Activated CD4-positive, alpha-beta memory T cell treated with anti-CD3 and anti-CD28 coated beads, Interleukin-2, amount 10 ng/mL, durations not matched to agents 7 days and 5 days (primary cell): Measurements from ENCODE around the gene LYL1. TPM values are rescaled to one million over a fixed set of nuclear protein-coding genes. Genes with fewer than 3 reads are reported as not detected.

Experiments
- CTCF ChIA-PET: fragments of 350-600 bp; sonication (Branson Sonifier 250); formaldehyde crosslinking; loops from one replicate; lab custom pipeline; 2021; ENCODE audit warnings: antibody characterized with exemption, inconsistent platforms; lab: Charles Lee
- POLR2A ChIA-PET: fragments of 350-600 bp; sonication (Branson Sonifier 250); formaldehyde crosslinking; loops from one replicate; lab custom pipeline; 2021; ENCODE audit warnings: antibody characterized with exemption; lab: Charles Lee
- DNase-seq: peaks from one replicate; pipeline ENCODE4 v3.0.0-alpha.2; 2020
- H3K27ac Mint-ChIP-seq: one replicate; pipeline ENCODE4 v1.8.0; 2021; ENCODE audit warnings: mild to moderate bottlenecking, mixed read lengths
- H3K27me3 Mint-ChIP-seq: one replicate; pipeline ENCODE4 v1.8.0; 2021; ENCODE audit warnings: mixed read lengths
- H3K36me3 Mint-ChIP-seq: one replicate; pipeline ENCODE4 v1.8.0; 2021; ENCODE audit warnings: low read depth, mixed read lengths
- H3K4me1 Mint-ChIP-seq: one replicate; pipeline ENCODE4 v1.8.0; 2021; ENCODE audit warnings: mixed read lengths
- H3K4me3 Mint-ChIP-seq: one replicate; pipeline ENCODE4 v1.8.0; 2021; ENCODE audit warnings: mild to moderate bottlenecking, mixed read lengths
- H3K9me3 Mint-ChIP-seq: one replicate; pipeline ENCODE4 v1.8.0; 2021; ENCODE audit warnings: mixed read lengths
- total RNA-seq, 2 experiments: library from RNA; stranded (reverse); gene quantifications; one replicate each; pipeline ENCODE4 v1.2.3, GENCODE V29; 2021

The LYL1 gene
- total RNA-seq, 2 experiments from 2014 or later = 5.7 to 6.2 TPM

DNA sequence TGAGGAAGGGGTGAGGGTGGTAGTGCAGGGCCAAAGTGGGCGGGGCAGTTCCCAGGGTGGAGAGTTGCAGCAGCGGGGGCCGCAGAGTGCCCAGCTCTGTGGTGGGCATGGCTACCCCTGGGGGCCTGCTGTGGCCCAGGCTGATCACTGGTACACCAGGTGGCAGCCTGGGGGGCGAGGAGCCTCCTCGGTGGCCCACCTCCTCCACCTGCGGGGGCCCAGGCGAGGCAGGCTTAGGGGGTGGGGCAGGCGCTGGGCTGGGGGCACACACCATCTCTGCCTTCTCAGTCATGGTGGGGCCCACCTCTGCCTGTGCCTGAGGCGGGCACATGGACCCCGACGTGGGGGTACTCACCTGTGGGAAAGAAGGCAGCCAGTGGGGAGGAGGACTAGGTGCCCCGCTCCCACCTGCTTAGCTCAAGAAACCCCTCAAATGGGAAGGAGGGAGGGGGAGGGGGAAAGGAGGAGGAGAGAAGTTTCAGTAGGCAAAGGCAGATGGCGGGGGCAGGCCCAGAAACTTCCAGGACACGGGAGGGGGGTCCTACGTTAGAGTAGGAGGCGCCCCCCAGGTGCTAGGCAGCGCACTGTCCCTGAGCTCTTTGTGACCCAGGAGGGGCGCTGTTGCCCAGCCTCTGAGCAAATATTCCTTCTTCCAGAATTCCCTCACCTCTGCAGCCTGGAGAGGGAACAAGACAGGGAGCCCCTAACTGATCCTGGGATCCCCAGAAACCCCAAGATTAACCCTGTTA lies 1.6 kb downstream of the LYL1 start:
- CTCF ChIA-PET = interaction anchor here (0.6 to 0.9 kb wide), 3 partner anchors 48 to 124 kb away, joined by 3 to 5 read pairs (median 3); no protein-coding TSS in a partner anchor
- Mint-ChIP-seq H3K9me3 (peaks cover 4% of the 10 kb centered on the region), H3K27me3 (peaks cover 21% of the 10 kb centered on the region), H3K36me3 (peaks cover 11% of the 10 kb centered on the region), H3K4me1 (peaks cover 62% of the 10 kb centered on the region), H3K27ac (no peak overlapping the region), H3K4me3 (peak overlapping the region; percentile 63)
- no peak for DNase-seq
- POLR2A ChIA-PET = interaction anchor here (0.8 to 2.1 kb wide), 8 partner anchors 17 to 237 kb away, joined by 3 to 16 read pairs (median 8); partner anchors contain the start of genes IER2, NACC1 and STX10

DNA sequence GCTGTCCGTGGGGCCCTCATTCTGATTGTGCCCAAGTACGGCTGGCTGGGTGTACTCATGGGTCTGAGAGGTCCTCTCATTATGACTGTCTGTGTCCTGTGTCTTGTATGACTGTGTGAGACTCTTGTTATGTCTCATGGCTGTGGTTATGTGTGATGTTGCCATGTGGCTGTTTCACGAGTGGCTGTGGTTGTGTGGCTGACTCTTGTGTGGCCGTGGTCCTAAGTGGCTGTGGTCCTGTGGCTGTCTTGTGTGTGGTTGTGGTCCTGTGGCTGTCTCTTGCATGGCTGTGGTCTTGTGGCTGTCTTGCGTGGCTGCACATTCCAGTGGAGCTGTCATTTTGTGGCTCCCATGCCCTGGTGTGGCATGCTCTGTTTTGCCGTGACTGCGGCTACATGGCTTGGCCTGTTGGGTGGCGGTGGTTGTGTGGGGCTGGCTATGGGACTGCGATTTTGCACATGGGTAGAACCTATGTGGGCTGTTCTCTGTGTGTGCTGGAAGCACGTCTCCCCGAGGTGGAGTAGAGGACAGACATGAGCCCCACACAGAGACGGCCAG lies 2.5 kb downstream of the LYL1 start:
- Mint-ChIP-seq H3K36me3 (peaks cover 11% of the 10 kb centered on the region), H3K4me3 (peak overlapping the region; percentile 66), H3K27ac (peak overlapping the region; percentile 91), H3K9me3 (peaks cover 4% of the 10 kb centered on the region), H3K27me3 (peaks cover 25% of the 10 kb centered on the region), H3K4me1 (peaks cover 63% of the 10 kb centered on the region)
- CTCF ChIA-PET = interaction anchor here (0.6 to 1.3 kb wide), 4 partner anchors 49 to 215 kb away, joined by 3 read pairs; no protein-coding TSS in a partner anchor
- POLR2A ChIA-PET = interaction anchor here (0.6 to 2.1 kb wide), 17 partner anchors 18 to 308 kb away, joined by 3 to 16 read pairs (median 4); partner anchors contain the start of genes FARSA, IER2, NACC1 and STX10
- DNase-seq = peak; percentile 86

DNA sequence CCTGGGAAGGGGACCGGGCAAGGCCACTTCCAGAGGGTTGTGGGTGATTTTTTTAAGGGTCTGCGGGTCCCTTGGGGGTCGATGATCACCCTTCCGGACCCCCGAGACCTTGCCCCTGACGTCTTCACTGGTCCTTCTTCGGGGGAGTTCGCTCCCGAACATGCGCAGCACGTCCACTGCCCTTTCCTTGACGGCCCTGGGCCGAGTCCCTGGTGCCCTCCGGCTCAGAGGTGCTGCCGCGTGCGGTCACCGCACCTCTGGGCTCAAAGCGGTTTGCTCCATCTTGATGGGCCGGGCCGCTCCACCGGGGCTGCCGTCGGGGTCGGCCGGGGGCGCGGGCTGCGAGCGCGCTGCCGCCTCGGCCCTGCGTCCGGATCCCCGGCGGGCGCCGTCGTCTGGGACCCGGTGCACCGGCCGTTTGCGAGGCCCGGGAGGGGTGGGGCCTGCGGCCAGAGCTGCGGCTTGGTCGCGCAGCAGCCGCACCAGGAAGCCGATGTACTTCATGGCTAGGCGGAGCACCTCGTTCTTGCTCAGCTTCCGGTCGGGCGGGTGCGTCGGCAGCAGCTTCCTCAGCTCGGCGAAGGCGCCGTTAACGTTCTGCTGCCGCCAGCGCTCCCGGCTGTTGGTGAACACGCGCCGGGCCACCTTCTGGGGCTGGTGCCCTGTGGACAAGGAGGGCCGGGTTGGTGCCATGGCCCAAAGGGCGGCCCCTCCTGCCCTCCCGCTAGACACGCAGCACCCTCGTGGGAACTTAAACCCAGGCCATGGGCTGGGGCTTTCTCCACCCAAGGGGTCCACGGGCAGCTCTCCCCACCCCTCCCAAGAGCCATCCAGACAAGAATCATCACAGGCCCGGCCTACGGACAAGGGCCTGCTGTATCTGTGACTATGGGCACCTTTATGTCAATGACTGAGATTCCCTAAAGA lies 3.3 kb downstream of the LYL1 start:
- H3K9me3 Mint-ChIP-seq = peaks cover 4% of the 10 kb centered on the region
- H3K27me3 Mint-ChIP-seq = peaks cover 31% of the 10 kb centered on the region
- peaks cover 8% of the 10 kb centered on the region for H3K36me3 Mint-ChIP-seq
- peak overlapping the region; percentile 66 for H3K4me3 Mint-ChIP-seq
- ChIA-PET POLR2A (interaction anchor here (0.6 to 2.1 kb wide), 18 partner anchors 16 to 307 kb away, joined by 3 to 16 read pairs (median 4); partner anchors contain the start of genes FARSA and NACC1), CTCF (interaction anchor here (0.6 to 1.3 kb wide), 4 partner anchors 50 to 214 kb away, joined by 3 to 4 read pairs (median 3); no protein-coding TSS in a partner anchor)
- peak overlapping the region; percentile 91 for H3K27ac Mint-ChIP-seq
- peak; percentile 86 for DNase-seq
- peaks cover 63% of the 10 kb centered on the region for H3K4me1 Mint-ChIP-seq

DNA sequence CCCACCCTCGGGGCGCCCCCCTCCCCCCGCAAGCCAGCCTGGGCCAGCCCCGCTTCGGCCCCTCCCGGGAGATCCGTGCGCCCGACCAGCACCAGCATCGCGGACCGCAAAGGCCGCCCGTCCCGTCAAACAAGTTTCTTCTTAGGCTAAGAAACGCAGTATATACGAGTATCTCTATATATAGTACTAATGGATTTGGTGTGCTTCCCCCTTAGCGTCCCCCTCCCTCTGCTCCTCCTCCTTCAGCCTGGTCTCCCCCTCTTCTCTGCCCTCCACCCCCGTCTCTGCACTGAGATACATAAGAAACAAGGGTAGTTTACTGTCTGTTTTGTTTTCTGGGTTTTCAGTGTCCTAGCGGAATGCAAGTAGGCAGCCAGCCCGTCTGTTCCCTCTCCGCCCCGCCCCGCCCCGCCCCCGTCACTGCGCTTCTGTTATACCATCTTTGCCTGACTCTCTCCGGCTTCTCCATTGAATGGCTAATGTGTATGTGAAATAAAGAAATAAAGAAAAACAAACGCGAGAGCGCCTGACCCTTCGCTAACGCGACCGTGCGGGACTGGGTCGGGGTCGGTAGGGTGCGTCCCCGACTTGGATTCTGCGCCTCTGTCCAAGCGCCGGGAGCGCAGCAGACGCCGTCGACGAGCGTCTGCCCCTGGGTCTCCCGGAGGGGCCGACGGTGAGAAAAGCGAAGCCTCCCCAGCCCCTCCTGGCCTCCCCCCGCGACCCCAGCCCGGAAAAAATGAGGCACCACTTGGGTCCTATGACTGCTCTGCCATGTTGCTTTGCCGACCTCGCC lies 4.2 kb downstream of the LYL1 start:
- Mint-ChIP-seq H3K4me3 (peak overlapping the region; percentile 65), H3K27me3 (peaks cover 34% of the 10 kb centered on the region), H3K27ac (peak overlapping the region; percentile 81), H3K9me3 (peaks cover 4% of the 10 kb centered on the region), H3K36me3 (peaks cover 8% of the 10 kb centered on the region), H3K4me1 (peaks cover 63% of the 10 kb centered on the region)
- DNase-seq = peak; percentile 30
- POLR2A ChIA-PET = interaction anchor here (1.1 to 2.1 kb wide), 3 partner anchors 54 to 165 kb away, joined by 3 to 16 read pairs (median 4); partner anchors contain the start of gene FARSA
- CTCF ChIA-PET = no interaction called here

DNA sequence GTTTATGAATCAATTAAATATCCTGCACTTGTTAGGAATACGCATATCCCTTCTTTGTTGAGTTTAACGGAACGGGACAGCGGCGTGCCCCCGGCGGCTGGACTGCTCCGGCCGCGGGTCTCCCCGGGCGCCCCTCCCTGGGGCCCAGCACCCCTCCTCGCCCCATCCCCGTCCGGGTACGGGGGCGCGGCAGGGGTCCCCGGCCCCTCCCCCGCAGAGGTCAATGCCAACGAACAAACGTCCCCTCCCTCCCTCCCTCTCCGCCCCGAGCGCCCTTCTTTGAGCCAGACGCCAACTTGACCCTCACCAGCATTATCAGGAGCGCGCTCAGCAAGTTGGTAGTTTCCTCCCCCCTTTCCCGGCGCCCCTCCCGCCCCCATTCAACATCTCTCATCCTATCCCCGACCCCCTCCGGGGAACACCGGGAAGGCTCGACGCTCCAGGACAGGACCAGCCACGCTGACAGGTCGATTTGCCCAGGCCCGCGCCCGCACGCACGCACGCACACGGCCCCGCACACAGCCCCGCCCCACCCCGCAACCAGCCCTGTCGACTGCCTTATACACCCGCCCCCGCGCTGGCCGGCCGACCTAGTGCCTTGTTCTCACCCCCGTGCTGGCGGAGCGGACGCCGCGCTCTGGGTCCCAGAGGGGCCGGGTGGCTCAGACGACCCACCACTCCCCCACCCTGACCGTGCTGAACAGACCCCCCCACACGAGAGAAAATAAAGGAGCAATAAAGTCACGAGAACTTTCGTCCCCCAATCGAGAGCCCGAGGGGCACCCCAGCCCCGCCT lies 5.0 kb downstream of the LYL1 start:
- peak overlapping the region; percentile 41 for H3K4me3 Mint-ChIP-seq
- H3K36me3 Mint-ChIP-seq = peaks cover 8% of the 10 kb centered on the region
- peaks cover 34% of the 10 kb centered on the region for H3K27me3 Mint-ChIP-seq
- no peak overlapping the region for H3K27ac Mint-ChIP-seq
- peaks cover 4% of the 10 kb centered on the region for H3K9me3 Mint-ChIP-seq
- ChIA-PET CTCF (interaction anchor here (0.9 to 4.4 kb wide), 2 partner anchors 120 to 212 kb away, joined by 3 to 67 read pairs; no protein-coding TSS in a partner anchor), POLR2A (interaction anchor here (2.3 kb wide), 1 partner anchor 55 kb away, joined by 8 read pairs; no protein-coding TSS in a partner anchor)
- H3K4me1 Mint-ChIP-seq = peaks cover 57% of the 10 kb centered on the region
- no peak for DNase-seq

DNA sequence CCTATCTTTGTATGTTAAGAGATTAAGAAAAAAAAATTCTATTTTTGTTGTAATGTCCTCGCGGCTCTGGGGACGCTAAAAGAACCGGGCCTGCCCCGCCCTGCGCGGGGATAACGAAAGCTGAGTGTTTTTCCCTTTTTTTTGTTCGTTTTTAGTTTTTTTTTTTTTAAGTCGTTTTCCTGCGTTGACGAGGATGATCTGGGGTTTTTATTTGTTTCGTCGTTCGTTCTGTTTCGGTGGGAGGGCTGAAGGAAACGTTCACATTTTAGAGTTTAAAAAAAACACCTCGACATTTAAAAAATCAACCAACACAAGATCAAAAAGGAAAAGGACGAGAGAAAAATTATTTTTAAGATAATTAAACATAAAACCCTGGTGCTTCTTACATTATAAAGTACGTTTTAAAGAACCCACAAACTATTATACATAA lies 5.6 kb downstream of the LYL1 start:
- no peak for DNase-seq
- Mint-ChIP-seq H3K27me3 (peaks cover 34% of the 10 kb centered on the region), H3K27ac (peak overlapping the region; percentile 12), H3K4me1 (peaks cover 54% of the 10 kb centered on the region), H3K36me3 (peaks cover 8% of the 10 kb centered on the region), H3K4me3 (peak overlapping the region; percentile 45), H3K9me3 (peaks cover 4% of the 10 kb centered on the region)
- ChIA-PET POLR2A (interaction anchor here (2.3 kb wide), 1 partner anchor 56 kb away, joined by 8 read pairs; no protein-coding TSS in a partner anchor), CTCF (interaction anchor here (0.9 to 4.4 kb wide), 3 partner anchors 36 to 212 kb away, joined by 3 to 67 read pairs (median 3); no protein-coding TSS in a partner anchor)

DNA sequence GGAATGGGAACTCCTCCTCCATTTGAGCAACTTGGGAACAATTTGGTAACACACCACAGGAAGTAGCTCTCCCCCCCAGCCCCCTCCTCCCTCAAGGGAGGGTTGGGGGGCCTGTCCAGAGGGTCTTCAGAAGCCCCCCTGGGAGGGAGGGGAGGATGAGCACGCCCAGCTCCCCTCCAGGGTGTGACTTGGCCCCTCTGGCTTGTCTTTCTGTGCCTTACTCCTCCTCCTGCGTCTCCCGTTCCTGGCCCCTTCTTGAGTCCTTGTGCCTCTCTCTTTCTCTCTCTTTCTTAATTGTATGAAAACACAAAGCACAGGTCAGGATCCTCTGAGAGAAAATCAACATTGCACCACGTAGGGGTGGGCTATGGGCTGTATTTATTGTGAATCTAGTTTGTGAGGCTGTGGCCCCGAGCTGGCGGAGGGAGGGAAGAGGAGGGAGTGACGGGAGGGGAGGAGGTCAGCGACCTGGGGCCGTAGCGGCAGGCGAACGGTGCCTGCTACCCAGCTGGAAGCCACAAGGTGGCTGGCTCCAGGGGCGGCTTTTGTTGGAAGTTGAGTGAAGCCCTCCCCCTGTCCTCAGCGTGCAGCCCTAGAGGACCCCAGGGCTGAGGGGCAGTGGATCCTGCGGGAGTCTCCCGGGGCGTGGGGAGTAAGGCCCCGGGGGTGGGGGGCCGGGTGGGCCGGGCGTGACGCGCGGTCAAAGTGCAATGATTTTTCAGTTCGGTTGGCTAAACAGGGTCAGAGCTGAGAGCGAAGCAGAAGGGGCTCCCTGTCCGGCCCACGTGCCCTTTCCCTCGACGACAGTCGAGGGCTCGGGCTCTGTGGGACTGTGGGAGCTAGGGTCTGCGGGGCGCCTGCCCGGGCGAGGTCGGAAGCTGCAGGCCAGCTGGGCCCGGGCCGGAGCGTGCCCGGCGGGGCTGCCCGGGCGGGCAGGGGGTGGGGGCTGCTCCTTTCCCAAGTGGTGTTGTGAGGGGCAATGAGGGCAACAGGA lies 6.4 kb downstream of the LYL1 start:
- DNase-seq = peak; percentile 22
- POLR2A ChIA-PET = interaction anchor here (1.1 to 2.3 kb wide), 2 partner anchors 57 to 130 kb away, joined by 3 to 8 read pairs; no protein-coding TSS in a partner anchor
- CTCF ChIA-PET = interaction anchor here (0.6 to 4.4 kb wide), 7 partner anchors 9 to 211 kb away, joined by 3 to 67 read pairs (median 3); no protein-coding TSS in a partner anchor
- H3K36me3 Mint-ChIP-seq = peaks cover 8% of the 10 kb centered on the region
- no peak overlapping the region for H3K27ac Mint-ChIP-seq
- no peak overlapping the region for H3K4me3 Mint-ChIP-seq
- H3K9me3 Mint-ChIP-seq = peaks cover 4% of the 10 kb centered on the region
- peaks cover 34% of the 10 kb centered on the region for H3K27me3 Mint-ChIP-seq
- peaks cover 47% of the 10 kb centered on the region for H3K4me1 Mint-ChIP-seq

DNA sequence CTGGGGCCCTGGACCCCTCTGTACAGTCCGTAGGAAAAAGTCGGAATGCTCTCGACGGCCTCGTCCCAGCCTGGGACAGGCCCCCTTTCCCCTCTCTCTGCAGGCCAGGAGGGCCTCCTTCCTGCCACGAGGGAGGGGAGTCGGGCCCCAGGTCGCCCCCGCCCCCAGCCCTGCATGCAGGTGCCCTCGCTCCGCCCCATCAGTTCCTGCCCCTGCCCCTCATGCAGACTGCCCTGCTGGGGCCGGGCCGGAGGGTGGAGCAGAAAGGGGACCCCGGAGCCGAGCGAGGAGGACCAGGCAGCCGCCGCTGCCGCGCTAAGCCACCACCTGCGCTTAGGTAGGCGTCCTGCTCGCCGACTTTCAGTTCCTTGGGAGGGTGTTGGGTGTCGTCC lies 7.3 kb downstream of the LYL1 start:
- ChIA-PET POLR2A (interaction anchor here (1.1 to 2.3 kb wide), 3 partner anchors 34 to 130 kb away, joined by 3 to 8 read pairs (median 4); no protein-coding TSS in a partner anchor), CTCF (interaction anchor here (1.3 to 4.4 kb wide), 8 partner anchors 9 to 130 kb away, joined by 3 to 67 read pairs (median 8); no protein-coding TSS in a partner anchor)
- peaks cover 4% of the 10 kb centered on the region for H3K9me3 Mint-ChIP-seq
- H3K4me1 Mint-ChIP-seq = peaks cover 44% of the 10 kb centered on the region
- no peak overlapping the region for H3K27ac Mint-ChIP-seq
- peaks cover 34% of the 10 kb centered on the region for H3K27me3 Mint-ChIP-seq
- H3K4me3 Mint-ChIP-seq = no peak overlapping the region
- no peak for DNase-seq
- H3K36me3 Mint-ChIP-seq = peaks cover 8% of the 10 kb centered on the region

DNA sequence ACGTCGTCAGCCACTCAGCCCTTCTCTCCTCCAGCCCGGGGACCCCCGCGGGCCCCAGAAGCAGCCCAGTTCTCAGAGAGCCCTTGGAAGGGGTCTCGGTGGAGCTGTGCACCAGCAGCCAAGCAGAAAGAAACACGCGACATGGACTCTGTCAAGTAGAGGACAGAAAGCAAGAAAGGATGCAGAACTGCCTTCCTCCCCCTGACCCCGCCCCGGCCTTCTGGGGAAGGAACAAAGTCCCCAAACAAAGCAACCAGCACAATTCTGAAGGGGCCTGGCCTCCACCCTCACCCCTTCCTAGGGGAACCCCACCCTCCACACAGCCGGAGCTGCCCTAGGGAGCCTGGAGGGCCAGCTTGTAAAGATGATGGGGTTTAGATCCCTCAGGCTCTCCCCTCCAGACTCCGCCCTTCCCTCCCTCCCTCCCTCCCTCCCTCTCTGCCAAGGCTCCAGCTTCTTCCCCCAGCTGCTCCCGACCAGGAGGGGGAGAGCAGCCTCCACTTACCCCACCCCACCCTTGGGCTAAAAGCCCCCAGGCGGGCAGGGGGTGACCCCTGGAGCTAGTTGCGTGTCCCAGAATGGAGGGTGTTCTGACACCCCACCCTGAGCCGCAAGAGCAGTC lies 7.8 kb downstream of the LYL1 start:
- ChIA-PET POLR2A (interaction anchor here (0.9 to 2.3 kb wide), 4 partner anchors 34 to 118 kb away, joined by 3 to 8 read pairs (median 4); no protein-coding TSS in a partner anchor), CTCF (interaction anchor here (1.2 to 4.4 kb wide), 10 partner anchors 10 to 130 kb away, joined by 3 to 67 read pairs (median 7); no protein-coding TSS in a partner anchor)
- Mint-ChIP-seq H3K4me1 (peaks cover 39% of the 10 kb centered on the region), H3K27me3 (peaks cover 34% of the 10 kb centered on the region), H3K27ac (no peak overlapping the region), H3K9me3 (no peaks in the 10 kb centered on the region), H3K4me3 (no peak overlapping the region), H3K36me3 (peaks cover 4% of the 10 kb centered on the region)
- peak; percentile 24 for DNase-seq
